DMS114 treated with DMSO at 0.1 percent for 48 hours (cell line): ENCODE data around the gene SMCR8.
"Not testable (repeated sequence)": the region's sequence is repeated elsewhere in the genome, so short reads cannot be mapped to it uniquely, and the experiment has no call there.

ENCODE experiments used
- DNase-seq: peaks from one replicate; lab custom pipeline; 2025; ENCODE audit not compliant: unreplicated experiment; lab: John Stamatoyannopoulos, UW

Gene SMCR8

DNA sequence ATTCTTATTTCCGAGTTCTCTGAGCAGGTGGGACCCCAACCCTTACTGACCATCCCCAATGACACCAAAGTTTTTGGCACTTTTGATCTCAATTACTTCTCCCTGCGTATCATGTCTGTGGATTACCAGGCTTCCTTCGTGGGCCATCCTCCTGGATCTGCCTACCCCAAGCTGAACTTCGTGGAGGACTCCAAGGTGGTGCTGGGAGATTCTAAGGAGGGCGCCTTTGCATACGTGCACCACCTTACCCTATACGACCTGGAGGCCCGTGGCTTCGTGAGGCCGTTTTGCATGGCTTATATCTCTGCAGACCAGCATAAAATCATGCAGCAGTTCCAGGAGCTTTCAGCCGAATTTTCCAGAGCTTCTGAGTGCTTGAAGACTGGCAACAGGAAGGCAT lies 868 bp downstream of the SMCR8 start:
- DNase-seq = no peak

DNA sequence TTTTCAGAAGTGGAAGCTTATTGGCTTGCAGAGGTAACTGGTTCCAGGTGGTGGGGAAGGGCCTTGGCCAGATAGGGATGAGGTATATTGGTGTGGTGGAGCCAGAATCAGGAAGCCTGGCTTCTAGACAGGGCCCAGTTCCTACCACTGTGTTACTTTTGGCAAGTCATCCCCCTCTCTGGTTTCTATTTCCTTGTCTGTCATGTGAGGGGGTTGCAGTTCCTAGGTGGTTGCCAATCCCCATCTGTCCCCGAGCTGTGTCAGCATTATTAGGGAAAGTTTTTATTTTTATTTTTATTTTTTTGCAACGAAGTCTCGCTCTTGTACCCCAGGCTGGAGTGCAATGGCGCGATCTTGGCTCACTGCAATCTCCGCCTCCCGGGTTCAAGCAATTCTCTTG lies 3.0 kb downstream of the SMCR8 start:
- DNase-seq = no peak

DNA sequence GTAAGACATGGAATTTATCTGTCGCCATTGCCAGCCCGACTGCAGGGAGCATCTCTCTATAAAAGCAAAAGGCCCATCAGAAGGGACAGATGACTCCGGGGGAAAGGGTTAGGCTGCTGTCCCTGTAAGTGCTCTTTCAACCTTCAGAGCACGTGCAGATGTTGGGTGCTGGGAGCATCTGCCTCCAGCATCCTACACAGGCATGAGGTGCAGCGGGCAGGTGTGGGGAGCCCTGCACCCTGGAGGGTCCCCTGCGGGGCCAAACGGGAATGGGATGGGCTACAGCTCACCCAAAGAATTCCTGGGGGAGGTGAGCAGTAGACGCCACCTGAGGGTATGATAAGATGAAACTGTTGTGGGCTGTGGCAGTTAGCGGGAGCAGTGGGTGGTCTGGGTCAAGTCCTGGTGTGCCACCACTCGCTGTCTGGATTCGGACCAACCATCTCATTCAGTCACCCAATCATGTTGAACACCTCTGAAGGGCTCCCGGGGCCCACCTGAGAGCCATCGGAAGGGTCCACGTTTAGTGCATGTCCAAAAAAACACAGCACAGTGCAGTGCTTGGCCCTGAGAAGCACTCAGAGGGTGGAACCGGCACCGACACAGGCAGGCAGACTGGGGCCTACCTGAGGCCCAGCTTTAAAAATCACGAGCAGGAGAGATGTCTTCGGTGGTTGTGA lies 3.8 kb downstream of the SMCR8 start:
- no peak for DNase-seq

DNA sequence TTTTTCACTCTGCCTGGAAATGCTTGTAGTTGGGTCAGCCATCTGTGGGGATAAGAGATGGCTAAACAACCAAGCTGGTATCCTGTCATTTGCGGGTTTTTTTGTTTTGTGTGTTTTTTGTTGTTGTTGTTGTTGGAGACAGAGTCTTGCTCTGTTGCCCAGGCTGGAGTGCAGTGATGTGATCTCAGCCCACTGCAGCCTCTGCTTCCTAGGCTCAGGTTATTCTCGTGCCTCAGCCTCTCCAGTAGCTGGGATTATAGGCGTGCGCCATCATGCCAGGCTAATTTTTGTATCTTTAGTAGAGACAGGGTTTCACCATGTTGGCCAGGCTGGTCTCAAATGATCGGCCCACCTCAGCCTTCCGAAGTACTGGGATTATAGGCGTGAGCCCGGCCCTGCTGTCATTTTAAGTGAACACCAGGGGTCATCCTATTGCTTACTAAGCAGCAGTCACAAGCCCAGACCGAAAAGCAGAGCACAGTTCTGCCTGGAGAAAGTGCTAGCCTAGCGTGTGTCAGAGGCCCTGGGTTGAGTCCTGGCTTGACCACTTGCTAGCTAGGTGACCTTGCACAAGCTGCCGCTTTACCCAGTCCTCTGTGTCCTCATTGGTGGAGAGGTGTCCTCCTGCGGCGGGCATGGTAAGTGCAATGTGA lies 4.6 kb downstream of the SMCR8 start:
- DNase-seq = peak; percentile 14

DNA sequence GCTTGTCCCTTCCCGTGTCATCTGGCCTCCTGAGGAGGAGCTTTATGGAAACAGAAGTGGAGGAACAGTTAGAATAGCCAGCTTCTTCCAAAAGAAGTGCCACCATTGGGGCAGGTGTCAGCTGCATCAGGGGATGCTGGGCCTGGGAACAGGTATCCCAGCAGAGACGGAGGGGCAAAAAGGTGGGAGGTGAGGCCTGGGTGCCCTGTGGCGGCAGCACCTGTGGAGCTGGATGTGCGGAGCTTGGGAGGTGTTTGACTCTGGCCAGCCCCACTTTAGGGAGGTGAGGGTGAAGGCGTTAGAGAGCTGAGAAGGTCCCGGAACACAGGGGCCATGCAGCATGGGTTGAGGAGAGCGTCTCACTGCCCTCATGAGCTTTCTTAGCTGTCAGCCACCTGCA lies 5.2 kb downstream of the SMCR8 start:
- no peak for DNase-seq

DNA sequence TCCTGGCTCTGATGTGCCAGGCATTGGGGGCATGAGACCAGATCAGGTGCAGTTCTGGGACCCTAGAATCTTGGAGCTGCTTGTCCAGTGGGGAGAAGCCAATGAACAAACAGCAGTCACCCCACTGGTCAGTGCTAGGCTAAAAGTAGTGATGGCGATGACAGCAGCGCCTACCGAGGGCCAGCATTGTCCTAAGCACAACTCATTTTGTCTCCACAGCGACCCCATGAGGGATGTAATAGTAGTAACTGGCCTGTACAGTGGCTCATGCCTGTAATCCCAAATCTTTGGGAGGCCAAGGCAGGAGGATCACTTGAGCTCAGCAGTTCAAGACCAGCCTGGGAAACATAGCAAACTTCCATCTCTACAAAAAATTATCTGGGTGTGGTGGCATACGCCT lies 6.2 kb downstream of the SMCR8 start:
- no peak for DNase-seq

DNA sequence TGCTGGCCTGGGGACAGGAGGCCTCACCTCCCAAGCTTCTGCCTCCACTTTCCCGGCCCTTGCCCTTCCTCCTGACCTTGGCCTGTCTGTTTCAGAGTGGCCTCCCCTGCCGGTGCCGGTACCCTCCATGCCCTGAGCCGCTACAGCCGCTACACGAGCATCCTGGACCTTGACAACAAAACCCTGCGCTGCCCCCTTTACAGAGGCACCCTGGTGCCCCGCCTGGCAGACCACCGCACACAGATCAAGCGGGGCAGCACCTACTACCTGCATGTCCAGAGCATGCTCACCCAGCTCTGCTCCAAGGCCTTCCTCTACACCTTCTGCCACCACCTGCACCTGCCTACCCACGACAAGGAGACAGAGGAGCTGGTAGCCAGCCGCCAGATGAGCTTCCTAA lies 7.4 kb downstream of the SMCR8 start:
- DNase-seq = no peak

DNA sequence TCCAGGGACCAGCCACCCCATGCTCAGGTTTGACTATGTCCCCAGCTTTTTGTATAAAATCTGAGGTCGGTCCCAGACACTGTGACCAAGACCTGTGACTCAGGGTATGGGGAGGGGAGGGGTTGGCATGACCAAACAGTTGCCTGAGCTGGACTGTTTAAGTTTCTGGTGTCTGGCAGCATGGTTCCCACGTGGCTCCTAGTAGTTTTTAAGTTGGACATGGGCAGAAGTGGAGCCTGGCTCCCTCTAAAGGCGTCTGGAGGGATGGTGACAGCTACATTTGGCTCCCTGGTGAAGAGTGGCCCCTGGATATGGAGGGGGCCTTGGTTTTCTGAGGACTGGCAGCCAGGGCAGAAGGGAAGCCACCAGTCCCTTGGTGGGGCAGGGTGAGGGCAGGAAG lies 7.9 kb downstream of the SMCR8 start:
- DNase-seq = no peak

DNA sequence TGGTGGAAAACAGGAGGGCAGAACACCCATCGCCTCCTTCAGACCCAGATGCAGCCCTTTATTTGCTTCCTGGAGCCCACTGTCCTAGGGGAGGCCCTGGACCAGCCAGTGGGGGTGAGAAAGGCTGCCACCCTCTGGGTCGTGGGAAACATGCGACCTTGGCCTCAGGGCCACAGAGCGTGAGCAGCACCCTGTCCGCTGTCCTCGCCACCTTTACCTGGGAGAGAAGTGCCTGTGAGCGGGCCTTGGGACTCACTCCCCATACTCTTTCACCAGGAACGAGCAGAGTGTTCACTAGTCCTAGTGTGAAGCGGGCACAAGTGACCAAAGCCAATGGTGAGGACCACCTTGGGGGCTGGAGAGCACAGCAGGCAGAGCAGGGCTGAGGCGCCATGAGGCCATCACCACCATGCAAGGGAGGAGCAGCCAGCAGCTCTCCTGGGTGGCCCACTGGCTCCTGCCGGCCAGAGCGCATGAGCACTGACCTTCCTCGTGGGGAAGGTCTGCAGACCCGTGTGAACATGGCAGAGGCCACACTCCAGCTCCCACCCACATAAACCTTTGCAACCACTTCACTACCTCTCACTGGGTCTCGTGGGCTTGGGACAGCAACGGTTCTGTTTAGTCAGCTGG lies 8.5 kb downstream of the SMCR8 start:
- DNase-seq = no peak

DNA sequence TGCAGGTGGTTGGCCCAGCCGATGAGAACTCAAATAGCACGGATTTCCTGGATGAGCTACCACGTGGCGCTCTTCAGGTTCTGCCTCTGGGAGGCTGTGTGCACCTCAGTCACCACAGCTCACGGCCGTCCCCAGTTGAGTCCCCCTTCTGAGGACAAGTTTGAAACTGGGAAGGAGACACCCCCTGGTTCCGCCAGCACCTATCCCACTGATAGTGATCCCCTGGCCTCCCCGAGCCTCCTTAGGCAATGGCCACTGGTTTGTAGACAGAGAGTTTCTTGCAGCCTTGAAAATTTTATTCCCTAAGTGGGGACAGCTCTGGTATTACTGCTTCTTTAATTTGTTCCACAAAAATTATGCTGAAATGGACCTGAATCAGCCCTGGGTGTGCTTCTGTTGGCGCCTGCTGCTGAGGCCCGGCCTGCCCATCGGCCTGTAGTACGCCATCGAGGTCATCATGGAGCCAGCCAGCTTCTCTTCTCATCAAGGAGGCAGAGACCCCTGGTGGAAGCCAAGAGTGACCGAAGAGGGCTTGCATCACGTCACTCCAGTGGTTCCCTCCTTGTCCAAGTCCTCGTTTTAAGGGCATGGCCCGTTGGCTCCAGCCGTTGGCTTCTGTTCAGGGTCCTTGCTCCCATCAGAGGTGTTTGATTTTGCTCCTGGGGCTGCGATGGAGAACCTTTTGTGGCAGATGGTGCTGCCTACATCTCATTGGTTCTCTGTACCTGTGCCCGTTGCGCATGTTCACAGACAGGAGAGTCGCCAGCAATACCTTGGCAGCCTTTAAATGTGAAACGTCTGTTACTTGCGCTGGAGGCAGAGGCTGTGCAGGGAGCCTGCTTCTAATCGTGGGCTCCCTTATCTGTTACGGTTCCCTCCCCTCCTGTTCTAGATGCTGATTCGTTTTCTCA lies 9.3 kb downstream of the SMCR8 start:
- DNase-seq = no peak

DNA sequence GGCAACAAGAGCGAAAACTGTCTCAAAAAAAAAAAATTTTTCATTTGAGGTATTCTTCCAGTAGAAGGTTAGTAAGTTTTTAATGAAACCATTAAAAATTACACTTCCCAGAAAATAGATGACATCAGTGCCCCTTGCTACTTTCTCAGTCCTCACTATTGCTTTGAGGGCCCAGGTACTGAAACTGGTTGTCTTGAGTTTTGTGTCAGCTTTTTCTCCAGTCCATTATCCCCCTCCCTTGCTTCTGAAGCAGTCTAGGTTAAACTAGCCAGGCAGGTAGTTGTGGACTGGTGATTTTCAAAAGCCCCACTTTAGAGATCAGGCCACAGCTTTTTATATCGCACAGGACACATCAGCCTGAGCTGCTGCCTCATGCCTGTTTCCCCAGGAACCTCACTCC lies 10.9 kb downstream of the SMCR8 start:
- no peak for DNase-seq

DNA sequence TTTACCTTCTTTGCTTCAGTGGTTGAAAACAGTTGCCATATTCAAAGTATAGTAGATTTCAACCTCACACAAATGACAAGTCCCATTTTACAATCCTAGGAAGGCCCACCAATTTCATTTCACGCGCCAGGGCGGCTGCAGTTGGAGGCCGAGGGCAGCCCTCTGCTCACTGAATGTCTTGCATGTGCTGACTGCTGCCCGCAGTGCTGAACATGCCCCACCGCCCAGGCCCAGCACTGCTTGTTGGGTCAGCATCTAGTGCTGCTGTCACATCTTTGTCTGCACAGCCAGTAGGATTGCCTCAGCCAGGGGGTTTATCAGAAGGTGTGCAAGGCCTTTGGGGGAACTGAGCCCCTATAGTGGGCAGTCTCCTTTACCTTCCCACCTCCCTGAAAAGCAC lies 11.5 kb downstream of the SMCR8 start:
- no peak for DNase-seq

DNA sequence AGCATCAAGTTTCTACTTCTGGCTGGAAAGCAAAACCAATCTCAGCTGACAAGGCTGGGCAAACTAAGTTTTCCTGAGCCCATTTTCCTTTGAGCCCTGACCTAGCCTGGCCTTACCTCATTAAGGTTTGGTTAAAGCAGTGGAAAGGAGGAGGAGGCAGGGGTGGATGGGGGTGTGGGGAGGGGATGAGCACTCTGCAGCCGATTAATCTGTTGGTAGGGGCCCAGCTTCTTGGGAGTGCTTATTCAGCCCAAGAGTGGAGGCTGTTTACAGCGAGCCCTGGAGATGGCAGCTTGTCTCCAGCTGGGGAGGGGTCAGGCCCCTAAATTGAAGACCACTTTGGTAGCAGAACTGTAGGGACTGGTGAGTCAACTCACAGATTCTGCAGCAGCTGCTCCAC lies 12.0 kb downstream of the SMCR8 start:
- no peak for DNase-seq

DNA sequence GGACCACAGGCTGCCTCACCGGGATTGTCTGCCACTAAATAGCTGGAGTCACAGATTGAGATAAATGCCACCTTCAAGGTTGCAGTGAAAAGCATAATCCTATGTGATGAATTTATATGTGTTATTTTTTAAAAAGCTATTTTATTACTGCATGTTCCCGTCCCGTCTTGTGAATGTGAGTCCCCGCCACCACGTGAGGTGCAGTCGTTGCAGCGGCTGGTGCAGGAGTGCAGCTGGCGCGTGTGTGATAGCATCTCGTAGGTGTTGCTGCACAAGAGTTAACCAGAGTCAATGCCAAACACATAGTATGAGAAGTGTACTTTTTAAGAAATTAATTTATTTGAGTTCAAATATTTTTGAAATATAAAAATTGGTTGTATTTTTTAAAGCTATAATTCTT lies 12.5 kb downstream of the SMCR8 start:
- DNase-seq = no peak

DNA sequence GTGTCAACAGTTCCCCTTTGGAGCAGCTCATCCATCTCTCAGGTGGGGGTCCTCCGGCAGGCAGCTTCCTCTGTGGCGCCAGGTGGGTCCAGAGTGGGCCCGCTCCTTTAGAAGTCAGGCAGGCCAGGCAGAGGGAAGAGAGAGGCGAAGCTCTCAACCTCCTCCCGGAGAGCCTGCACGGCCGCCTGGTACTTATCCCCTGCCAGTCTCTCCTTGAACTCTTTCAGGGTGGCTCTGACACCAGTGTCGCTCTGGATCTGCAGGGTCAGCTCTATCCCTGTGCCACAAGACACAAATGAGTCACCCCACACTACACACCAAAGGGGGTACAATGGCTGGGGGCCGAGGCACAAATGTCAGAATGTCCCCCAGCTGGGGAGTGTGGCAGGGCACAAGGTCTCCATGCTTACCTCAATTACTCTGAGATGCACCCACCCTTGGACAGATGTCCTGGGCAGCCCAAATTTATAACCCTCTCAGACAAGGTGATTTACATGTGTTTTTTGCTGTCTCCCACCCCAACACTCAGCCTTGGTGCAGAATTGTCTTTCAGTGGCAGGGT lies 13.6 kb downstream of the SMCR8 start:
- DNase-seq = no peak

DNA sequence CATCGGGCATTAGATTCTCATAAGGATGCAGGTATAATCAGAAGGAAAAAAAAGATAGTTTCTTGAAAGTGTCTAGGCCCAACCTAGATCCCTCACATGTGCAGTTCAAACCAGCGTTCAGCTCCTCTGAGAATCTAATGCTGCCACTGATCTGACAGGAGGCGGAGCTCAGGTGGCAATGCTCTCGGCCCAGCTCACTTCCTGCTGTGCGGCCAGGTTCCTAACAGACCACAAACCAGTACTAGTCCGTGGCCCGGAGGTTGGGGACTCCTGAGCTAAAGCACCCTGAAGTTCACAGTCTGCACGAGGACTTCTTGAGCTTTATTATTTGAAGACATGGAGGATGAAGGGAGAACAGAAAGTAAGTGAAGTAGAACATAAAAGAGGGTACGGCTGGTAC lies 16.8 kb downstream of the SMCR8 start:
- no peak for DNase-seq

DNA sequence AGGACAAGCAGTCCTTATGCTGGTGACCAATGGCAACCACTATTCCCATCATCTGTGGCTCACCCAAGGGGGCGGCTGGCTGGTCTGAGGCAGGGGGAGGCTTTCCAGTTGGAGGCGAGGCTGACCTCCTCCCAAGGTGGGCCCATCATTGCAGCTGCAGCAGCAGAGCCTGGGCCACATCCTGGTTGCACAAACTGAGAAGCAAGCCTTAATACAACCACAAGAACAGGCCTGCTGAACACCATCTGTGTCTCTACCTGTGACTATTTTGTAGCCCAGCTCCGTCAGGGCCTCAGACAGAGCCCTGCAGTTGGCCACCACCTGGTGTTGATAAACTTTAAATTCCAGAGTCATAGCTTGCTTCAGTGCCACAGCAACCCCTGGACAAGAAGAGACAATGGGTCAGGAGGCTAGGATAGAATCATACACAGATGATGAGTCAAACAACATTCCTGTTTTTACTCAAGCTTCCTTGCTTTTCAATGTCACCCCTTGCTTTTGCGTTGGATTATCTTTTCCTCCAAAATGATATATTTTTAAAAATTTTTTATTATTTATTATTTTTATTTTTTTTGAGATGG lies 17.9 kb downstream of the SMCR8 start:
- DNase-seq = no peak

DNA sequence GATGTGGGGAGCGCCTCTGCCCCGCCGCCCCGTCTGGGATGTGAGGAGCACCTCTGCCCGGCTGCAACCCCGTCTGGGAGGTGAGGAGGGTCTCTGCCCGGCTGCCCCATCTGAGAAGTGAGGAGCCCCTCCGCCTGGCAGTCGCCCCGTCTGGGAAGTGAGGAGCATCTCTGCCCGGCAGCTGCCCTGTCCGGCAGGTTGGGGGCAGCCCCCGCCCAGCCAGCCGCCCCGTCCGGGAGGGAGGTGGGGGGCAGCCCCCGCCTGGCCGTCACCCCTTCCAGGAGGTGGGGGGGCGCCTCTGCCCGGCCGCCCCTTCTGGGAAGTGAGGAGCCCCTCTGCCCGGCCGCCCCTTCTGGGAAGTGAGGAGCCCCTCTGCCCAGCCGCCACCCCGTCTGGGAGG lies 23.1 kb downstream of the SMCR8 start:
- not testable (repeated sequence) for DNase-seq

DNA sequence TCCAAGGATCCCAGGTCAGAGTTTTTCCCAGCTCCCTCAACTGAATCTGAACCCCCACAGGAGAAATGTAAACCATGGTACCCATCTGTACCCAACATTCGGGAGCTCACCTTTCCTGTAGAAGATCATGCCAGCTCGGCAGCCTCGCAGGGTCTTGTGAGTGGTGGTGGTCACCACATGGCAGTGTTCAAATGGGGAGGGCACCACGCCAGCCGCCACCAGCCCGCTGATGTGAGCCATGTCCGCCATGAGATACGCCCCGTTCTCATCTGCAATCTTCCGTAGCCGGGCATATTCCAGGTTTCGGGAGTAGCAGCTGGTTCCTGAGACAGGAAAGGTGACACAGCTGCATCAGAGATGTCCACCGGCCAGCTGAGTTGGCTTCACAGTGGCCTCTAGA lies 24.8 kb downstream of the SMCR8 start:
- DNase-seq = no peak

DNA sequence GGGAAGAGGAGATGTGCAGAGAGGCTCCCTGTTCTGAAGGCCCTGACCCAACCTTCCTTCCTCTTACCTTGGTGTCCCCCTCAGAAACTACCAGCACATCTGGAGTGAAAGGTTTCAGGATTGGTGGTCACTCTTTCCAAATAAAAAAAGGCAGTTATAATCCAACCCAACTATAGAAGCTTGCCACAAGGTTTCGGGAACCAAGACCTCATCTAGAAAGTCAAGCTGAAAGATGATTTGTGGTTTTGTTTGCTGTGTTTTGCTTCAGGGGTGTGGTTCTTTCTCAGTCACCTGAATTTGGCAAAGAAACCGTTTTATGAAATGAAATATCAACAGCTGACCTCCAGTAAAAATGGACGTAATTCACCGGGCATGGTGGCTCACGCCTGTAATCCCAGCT lies 28.9 kb downstream of the SMCR8 start:
- no peak for DNase-seq

DNA sequence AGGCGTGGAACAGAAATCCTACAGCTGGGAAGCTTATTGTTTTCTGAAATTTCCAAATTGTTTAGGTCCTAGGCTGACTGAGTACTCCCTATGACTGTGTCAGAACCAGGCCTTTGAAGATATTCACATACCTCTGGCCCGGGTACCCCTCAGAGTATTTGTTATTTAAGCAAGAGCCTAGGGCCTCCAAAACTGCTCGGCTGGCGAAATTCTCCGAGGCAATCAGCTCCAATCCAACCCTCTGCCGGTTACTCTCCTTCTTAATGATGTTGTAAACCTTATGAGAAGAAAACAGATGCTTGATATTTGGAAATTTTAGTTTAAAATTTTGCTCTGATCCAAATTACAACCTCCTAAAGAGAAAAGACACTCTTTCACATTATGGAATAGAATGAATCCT lies 38.4 kb downstream of the SMCR8 start:
- DNase-seq = no peak
